Neuronal stem cell (in vitro differentiated cells): Measurements from ENCODE around the gene SLC35E1.

ENCODE experiments used
- DNase-seq: peaks from one replicate; pipeline ENCODE4 v3.0.0-alpha.2; 2013; ENCODE audit warnings: low spot score
- H2AFZ ChIP-seq: one replicate; pipeline ENCODE4 v1.6.1; 2013; ENCODE audit warnings: mild to moderate bottlenecking, low read length, inconsistent platforms
- H2AK5ac ChIP-seq: 2 replicates; pipeline ENCODE4 v1.6.1; 2013; ENCODE audit warnings: low read depth, mild to moderate bottlenecking, inconsistent platforms, low read length, moderate library complexity, mixed read lengths
- H2BK120ac ChIP-seq: 2 replicates; pipeline ENCODE4 v1.6.1; 2013; ENCODE audit warnings: low read depth, mild to moderate bottlenecking, inconsistent platforms, low read length, moderate library complexity, mixed read lengths
- H2BK12ac ChIP-seq: one replicate; pipeline ENCODE4 v1.6.1; 2013; ENCODE audit warnings: low read length, inconsistent platforms
- H2BK15ac ChIP-seq: 2 replicates; pipeline ENCODE4 v1.6.1; 2013; ENCODE audit warnings: mild to moderate bottlenecking, low read length, inconsistent platforms, mixed read lengths
- H2BK5ac ChIP-seq: one replicate; pipeline ENCODE4 v1.6.1; 2013; ENCODE audit warnings: inconsistent platforms, mild to moderate bottlenecking, low read length, moderate library complexity
- H3K14ac ChIP-seq: one replicate; pipeline ENCODE4 v1.6.1; 2013; ENCODE audit warnings: low read length, inconsistent platforms
- H3K18ac ChIP-seq: 2 replicates; pipeline ENCODE4 v1.6.1; 2013; ENCODE audit warnings: low read length, inconsistent platforms
- H3K23ac ChIP-seq: 2 replicates; pipeline ENCODE4 v1.6.1; 2013; ENCODE audit warnings: low read depth, mild to moderate bottlenecking, mixed read lengths, low read length, inconsistent platforms; ENCODE audit not compliant: poor library complexity
- H3K27ac ChIP-seq: replicated peaks from 3 replicates; pipeline ENCODE4 v1.5.1; 2013; ENCODE audit warnings: low read length, inconsistent platforms
- H3K27me3 ChIP-seq, 3 experiments: 2 replicates each; pipeline ENCODE4 v1.6.1; 2013; ENCODE audit warnings: low read length in 3 of 3, mild to moderate bottlenecking in 2 of 3, inconsistent platforms in 1 of 3, low read depth in 1 of 3, mixed read lengths in 1 of 3, moderate library complexity in 1 of 3; ENCODE audit not compliant: control insufficient read depth in 3 of 3, insufficient read depth in 3 of 3
- H3K36me3 ChIP-seq, 2 donors: replicated peaks in 1 of 2; 2 replicates each; pipeline ENCODE4 v1.6.1; 2013; ENCODE audit warnings: low read length in 2 of 2; ENCODE audit not compliant: control insufficient read depth in 2 of 2, insufficient read depth in 2 of 2
- H3K4ac ChIP-seq: 2 replicates; pipeline ENCODE4 v1.6.1; 2013; ENCODE audit warnings: inconsistent platforms, mild to moderate bottlenecking, low read length, moderate library complexity
- H3K4me1 ChIP-seq, 2 donors: 1 replicate in 1 of 2; 2 replicates in 1 of 2; pipeline ENCODE4 v1.6.1; 2013; ENCODE audit warnings: low read length in 2 of 2, low read depth in 1 of 2; ENCODE audit not compliant: control insufficient read depth in 2 of 2, insufficient read depth in 1 of 2
- H3K4me2 ChIP-seq: one replicate; pipeline ENCODE4 v1.6.1; 2013; ENCODE audit warnings: mild to moderate bottlenecking, low read length, inconsistent platforms; ENCODE audit not compliant: insufficient read depth, poor library complexity, severe bottlenecking
- H3K4me3 ChIP-seq, 2 donors: 2 replicates each; pipeline ENCODE4 v1.5.1; 2013; ENCODE audit warnings: low read length in 2 of 2, mild to moderate bottlenecking in 2 of 2, inconsistent platforms in 1 of 2, moderate library complexity in 1 of 2
- H3K79me1 ChIP-seq: one replicate; pipeline ENCODE4 v1.6.1; 2013; ENCODE audit warnings: low read depth, mild to moderate bottlenecking, inconsistent platforms, low read length, moderate library complexity
- H3K9ac ChIP-seq: one replicate; pipeline ENCODE4 v1.6.1; 2013; ENCODE audit warnings: mild to moderate bottlenecking, low read depth, low read length, inconsistent platforms; ENCODE audit not compliant: poor library complexity
- H3K9me3 ChIP-seq, 2 donors: replicated peaks in 1 of 2; 2 replicates each; pipeline versions ENCODE3 to v1.6.1; 2013; ENCODE audit warnings: low read length in 2 of 2, mild to moderate bottlenecking in 2 of 2, inconsistent platforms in 1 of 2, low read depth in 1 of 2, mixed read lengths in 1 of 2, moderate library complexity in 1 of 2; ENCODE audit not compliant: control insufficient read depth in 2 of 2, insufficient read depth in 1 of 2
- H4K8ac ChIP-seq: one replicate; pipeline ENCODE4 v1.6.1; 2013; ENCODE audit warnings: low read depth, mild to moderate bottlenecking, inconsistent platforms, low read length, moderate library complexity
- H4K91ac ChIP-seq: one replicate; pipeline ENCODE4 v1.6.1; 2013; ENCODE audit warnings: low read length, low read depth, mild to moderate bottlenecking, inconsistent platforms; ENCODE audit not compliant: poor library complexity
- WGBS, 2 donors: extraction: QIAGEN DNeasy Blood & Tissue Kit; methylation state at CpG; one replicate each; pipeline ENCODE4 v1.1.7; 2013; ENCODE audit warnings: missing lambda C conversion rate in 2 of 2, mixed read lengths in 1 of 2; ENCODE audit not compliant: insufficient read length in 2 of 2, insufficient replicate concordance in 1 of 2; ENCODE audit errors: extremely low coverage in 2 of 2; 5-methylcytosine and 5-hydroxymethylcytosine counted together

Gene SLC35E1

DNA sequence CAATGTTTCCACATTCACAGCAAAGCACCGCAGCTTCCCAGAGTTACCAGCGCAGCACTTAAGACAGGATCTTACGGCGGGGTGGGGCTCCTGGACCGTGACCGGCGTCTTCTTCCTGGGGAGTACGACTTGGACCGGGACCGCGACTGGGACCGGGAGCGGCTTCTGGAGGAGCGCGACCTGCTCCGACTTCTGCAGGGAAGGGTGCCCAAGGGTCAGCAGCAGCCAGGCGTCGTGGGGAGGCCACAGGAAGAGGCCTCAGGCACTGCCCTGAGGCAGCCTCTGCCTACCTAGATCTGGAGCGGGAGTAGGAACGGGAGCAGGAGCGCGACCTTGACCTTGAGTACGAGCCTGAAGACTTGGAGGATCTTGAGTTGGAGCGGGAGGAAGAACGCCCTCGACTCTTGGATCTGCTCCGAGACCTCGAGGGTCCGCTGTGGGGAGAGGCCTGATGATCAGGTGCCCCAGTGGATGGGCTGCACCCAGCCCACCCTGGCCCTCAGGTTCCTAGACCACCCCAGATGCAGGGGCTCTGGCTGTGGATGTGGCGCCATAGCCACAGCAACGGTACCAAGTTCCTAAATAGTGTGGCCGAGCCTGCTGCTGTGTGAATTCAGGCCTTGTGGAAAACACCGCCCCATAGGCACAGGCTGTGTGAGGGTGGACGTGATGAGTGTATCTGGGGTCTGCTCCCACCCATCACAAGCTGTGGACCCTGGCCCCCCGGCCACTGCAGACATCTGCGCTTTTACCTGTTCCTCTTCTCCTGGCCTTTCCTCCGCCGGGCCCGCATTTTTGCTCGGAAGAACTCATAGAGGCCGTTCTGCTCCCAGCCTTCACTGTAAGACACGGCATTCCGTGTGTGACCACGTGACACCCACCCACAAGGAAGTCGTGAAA is 51.9 kb downstream of the SLC35E1 start:
- Histone ChIP-seq H3K36me3 (peaks cover 72 to 93% of the 10 kb centered on the region in 2 donors), H3K4me3 (no peak overlapping the region), H3K79me1 (peaks cover 12% of the 10 kb centered on the region), H2AK5ac (no peak overlapping the region), H4K8ac (no peak overlapping the region), H2BK5ac (no peak overlapping the region), H3K9ac (no peak overlapping the region), H2BK15ac (no peak overlapping the region), H3K4me2 (no peak overlapping the region), H4K91ac (no peak overlapping the region), H2BK120ac (no peak overlapping the region), H3K18ac (no peak overlapping the region), H3K23ac (peak overlapping the region; percentile 59), H3K4me1 (no peaks in the 10 kb centered on the region), H3K14ac (no peak overlapping the region), H3K9me3 (no peaks in the 10 kb centered on the region), H2BK12ac (no peak overlapping the region), H3K27ac (no peak overlapping the region), H3K4ac (no peak overlapping the region), H2AFZ (no peak overlapping the region), H3K27me3 (no peaks in the 10 kb centered on the region)
- no CpG with 5 or more reads among the region's 45 CpGs for WGBS, 2 donors
- DNase-seq, result no peak

DNA sequence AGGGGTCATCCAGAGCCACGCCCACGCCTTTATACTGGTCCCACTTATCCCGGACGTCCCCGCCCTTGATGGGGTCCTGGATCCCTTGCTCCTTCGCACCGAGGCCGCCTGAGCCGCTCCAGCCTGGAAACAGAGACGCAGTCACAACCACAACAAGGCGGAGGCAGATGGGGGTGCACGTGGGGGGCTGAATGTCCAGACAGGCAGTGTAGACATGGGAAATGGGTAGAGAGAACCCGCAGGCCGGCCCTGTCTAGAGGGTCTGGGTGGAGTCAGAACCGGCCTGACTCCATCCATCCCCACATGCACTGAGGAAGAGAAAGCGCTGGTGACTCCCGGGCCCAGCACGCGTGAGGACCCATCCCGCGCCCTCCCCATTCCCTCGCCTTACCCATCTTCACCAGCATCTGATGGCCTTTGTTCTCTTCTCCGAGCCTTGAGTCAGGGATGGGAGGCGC is 53.0 kb downstream of the SLC35E1 start:
- H2BK5ac ChIP-seq, result no peak overlapping the region
- H2BK12ac ChIP-seq, result no peak overlapping the region
- no peaks in the 10 kb centered on the region for H3K9me3 ChIP-seq
- H2BK15ac ChIP-seq, result no peak overlapping the region
- H3K79me1 ChIP-seq, result peaks cover 8% of the 10 kb centered on the region
- no CpG with 5 or more reads among the region's 24 CpGs for WGBS, 2 donors
- H3K9ac ChIP-seq, result no peak overlapping the region
- H2AFZ ChIP-seq, result no peak overlapping the region
- no peak overlapping the region for H3K4me3 ChIP-seq
- no peak overlapping the region for H2BK120ac ChIP-seq
- no peak overlapping the region for H3K27ac ChIP-seq
- peaks cover 69 to 90% of the 10 kb centered on the region in 2 donors for H3K36me3 ChIP-seq
- no peak overlapping the region for H2AK5ac ChIP-seq
- no peak overlapping the region for H3K4me2 ChIP-seq
- no peak overlapping the region for H4K8ac ChIP-seq
- no peak overlapping the region for H3K14ac ChIP-seq
- H3K27me3 ChIP-seq, result no peaks in the 10 kb centered on the region
- H3K4me1 ChIP-seq, result no peaks in the 10 kb centered on the region
- H3K23ac ChIP-seq, result no peak overlapping the region
- DNase-seq, result no peak
- H3K18ac ChIP-seq, result no peak overlapping the region
- no peak overlapping the region for H3K4ac ChIP-seq
- H4K91ac ChIP-seq, result no peak overlapping the region

DNA sequence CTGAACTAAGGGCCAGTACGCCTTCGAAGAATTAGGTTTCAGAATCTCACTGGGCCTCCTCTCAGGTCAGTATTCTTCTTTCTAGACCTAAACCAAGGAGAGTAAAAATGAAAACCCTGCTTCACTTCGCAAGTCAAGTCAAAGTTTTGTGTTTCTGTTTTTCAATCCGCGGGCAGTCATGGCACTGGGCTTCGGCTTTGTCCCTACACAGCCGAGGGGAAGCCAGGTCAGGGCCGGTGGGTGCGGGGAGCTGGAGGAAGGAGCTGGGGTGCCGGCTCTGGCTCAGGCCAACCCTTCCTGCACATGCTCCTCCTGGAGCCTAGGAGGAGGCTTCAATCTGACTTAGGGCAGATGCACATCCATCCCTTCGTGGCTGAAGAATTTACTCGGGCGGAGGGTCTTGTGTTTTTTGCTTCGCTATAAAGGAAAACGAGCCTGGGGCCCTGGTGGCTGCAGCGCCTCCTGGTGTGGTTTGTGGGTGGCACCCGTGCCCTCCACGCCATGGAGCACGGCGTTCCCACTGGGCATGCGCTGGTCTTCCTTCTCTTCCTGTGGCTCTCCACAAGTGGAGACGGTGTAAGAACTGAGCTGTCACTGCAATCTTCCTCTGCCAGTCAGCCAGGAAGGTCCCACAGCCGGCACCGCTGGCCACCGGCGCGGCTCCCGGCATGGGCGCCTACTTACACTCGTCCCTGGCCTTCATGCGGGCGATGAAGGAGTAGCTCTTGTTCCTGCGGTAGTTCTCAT is 53.6 kb downstream of the SLC35E1 start:
- Histone ChIP-seq H3K27me3 (no peaks in the 10 kb centered on the region), H4K8ac (no peak overlapping the region), H3K27ac (no peak overlapping the region), H3K4me2 (no peak overlapping the region), H3K36me3 (peaks cover 66 to 88% of the 10 kb centered on the region in 2 donors), H2BK15ac (no peak overlapping the region), H3K79me1 (peaks cover 8% of the 10 kb centered on the region), H3K14ac (peak overlapping the region; percentile 21), H4K91ac (no peak overlapping the region), H3K18ac (no peak overlapping the region), H2BK5ac (no peak overlapping the region), H3K4me1 (no peaks in the 10 kb centered on the region), H2BK120ac (no peak overlapping the region), H3K9ac (no peak overlapping the region), H3K9me3 (no peaks in the 10 kb centered on the region), H3K4ac (no peak overlapping the region), H2BK12ac (no peak overlapping the region), H2AK5ac (no peak overlapping the region), H3K23ac (peak overlapping the region; percentile 31), H2AFZ (no peak overlapping the region), H3K4me3 (no peak overlapping the region)
- WGBS, 2 donors, result no CpG with 5 or more reads among the region's 33 CpGs
- no peak for DNase-seq

DNA sequence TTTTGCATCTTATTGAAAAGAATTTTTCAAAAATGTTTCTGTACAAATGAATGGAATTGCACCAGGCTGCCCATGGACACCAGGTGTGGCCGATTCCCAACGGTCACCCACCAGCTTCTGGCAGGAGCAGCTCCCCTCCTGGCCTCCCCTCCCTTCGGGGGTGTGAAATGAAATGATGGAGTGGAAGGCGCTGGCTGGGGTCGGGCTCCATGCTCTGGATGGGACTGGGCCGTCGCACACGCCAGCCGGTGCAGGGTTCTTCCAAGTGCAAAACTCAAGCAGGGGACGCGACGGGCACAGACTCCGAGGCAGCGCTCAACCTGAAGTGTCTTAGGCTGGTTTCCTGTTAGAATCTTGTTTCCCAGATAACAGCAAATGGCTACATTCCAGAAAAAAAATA is 54.2 kb downstream of the SLC35E1 start:
- Histone ChIP-seq H3K18ac (no peak overlapping the region), H3K4me2 (no peak overlapping the region), H3K79me1 (peaks cover 8% of the 10 kb centered on the region), H2AK5ac (no peak overlapping the region), H3K27ac (no peak overlapping the region), H4K91ac (no peak overlapping the region), H2BK5ac (no peak overlapping the region), H2BK12ac (no peak overlapping the region), H2AFZ (no peak overlapping the region), H3K14ac (no peak overlapping the region), H3K9ac (peak overlapping the region; percentile 6), H3K23ac (no peak overlapping the region), H2BK120ac (no peak overlapping the region), H3K27me3 (no peaks in the 10 kb centered on the region), H2BK15ac (no peak overlapping the region), H3K9me3 (no peaks in the 10 kb centered on the region), H3K36me3 (peaks cover 63 to 86% of the 10 kb centered on the region in 2 donors), H3K4me3 (no peak overlapping the region), H3K4ac (no peak overlapping the region), H4K8ac (no peak overlapping the region), H3K4me1 (no peaks in the 10 kb centered on the region)
- no peak for DNase-seq
- no CpG with 5 or more reads among the region's 14 CpGs for WGBS, 2 donors
